Activated T-cell treated with anti-CD3 and anti-CD28 coated beads for 24 hours (primary cell): ENCODE data around the gene PFDN2.
"Not testable (repeated sequence)": the region's sequence is repeated elsewhere in the genome, so short reads cannot be mapped to it uniquely, and the experiment has no call there.

Experiments
- DNase-seq: peaks from one replicate; pipeline ENCODE4 v3.0.0-alpha.2; 2020; ENCODE audit warnings: low read depth

PFDN2 gene

GRCh38 chr1:161080441-161081405, 37.1 kb downstream of the PFDN2 start:
- DNase-seq = no peak

DNA sequence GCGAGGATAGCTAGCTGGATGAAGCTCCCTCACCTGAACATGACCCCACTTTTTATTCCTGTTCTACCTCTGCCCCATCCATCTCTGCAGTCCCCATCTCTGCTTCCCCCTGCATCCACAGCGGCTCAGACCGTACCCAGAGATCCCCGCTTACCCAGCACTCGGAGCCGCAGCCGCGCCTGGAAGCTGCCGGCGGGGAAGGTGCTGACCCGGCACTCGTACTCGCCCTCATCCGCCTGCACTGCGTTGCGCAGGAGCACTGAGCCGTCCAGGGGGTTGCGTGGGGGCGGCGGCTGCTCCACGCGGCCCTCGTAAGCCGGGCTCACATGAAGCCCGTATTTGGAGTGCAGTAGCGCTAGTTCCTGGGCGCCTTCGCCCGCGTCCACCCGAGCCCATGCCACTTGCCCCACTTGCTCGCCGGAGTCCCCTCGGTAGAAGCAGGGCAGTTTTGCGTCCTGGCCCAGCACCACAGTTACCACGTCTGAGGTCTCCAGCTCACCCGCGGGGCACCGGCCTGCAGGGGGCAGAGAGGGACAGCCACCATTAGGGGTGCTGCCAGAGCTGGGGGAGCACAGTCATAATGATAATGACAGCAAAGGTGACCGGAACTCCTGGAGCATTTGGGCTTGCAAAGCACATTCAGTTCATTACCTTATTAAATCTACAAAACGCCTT, 38.3 kb downstream of the PFDN2 start:
- DNase-seq = no peak

DNA sequence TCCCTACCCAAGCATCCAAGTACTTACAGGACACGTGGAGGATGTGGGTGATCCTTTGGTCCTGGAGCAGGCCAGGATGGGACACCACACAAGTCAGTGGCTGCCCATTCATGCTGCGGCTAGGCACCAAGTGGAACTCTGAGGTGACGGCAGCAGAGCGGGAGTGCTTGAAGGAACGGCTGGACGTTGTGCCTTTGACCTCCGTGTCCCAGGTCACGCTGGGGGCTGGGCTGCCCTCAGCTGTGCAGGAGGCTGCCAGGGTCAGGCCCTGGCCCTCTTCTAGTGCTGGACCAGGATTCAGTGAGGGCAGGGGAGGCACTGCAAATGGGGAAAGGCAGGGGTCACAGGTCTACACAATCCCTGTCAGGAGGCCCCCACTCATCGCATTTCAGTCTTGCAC, 40.4 kb downstream of the PFDN2 start:
- DNase-seq = no peak

DNA sequence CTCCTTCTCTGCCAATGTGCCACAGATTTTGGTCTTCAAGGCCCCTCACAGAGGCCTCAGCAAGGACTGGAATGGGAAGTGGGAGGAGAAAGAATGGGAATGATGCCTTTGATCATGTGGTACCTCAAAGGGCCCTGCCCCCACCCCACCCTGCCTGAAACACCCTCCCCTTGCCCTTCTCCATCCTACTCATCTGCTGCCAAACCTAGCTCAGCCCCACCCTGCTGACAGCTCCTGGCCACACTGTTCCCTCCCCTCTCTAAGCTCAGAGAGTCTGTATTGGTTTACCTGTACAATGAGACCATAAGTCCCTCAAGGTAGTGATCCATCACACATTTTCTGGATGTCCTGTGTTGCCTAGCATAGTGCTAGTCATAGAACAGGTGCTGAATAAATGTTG, 41.4 kb downstream of the PFDN2 start:
- no peak for DNase-seq

DNA sequence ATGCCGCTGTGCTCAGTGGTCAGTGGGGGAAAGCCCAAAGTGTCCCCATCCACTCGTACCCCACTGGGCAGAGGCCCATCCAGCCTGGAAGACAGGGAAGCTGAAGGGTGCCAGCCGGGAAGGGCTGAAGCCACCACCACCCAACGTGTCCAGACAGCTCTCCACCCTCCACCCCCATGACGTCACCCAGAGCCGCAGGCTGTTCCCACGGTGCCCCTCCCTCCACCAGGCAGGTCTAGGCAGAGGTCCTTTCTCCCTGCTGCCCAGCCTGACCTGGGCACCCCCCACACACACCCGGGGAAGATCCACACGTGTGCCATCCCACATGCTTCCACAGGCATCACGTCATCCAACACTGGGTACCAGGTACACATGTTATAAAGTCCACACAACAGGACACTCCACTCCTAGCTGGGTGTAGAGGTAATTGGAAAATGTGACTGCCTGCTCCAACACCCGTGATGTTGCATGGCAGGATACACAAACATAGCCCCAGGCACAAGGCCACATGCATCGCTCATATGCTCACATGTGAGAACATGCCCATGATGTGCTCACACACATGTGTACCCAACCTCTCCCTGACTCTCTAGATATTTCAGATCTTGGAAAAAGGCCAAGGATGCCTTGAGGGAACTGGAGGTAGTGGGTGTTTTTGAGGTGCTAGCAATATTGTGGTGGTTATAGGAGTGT, 43.0 kb downstream of the PFDN2 start:
- no peak for DNase-seq

DNA sequence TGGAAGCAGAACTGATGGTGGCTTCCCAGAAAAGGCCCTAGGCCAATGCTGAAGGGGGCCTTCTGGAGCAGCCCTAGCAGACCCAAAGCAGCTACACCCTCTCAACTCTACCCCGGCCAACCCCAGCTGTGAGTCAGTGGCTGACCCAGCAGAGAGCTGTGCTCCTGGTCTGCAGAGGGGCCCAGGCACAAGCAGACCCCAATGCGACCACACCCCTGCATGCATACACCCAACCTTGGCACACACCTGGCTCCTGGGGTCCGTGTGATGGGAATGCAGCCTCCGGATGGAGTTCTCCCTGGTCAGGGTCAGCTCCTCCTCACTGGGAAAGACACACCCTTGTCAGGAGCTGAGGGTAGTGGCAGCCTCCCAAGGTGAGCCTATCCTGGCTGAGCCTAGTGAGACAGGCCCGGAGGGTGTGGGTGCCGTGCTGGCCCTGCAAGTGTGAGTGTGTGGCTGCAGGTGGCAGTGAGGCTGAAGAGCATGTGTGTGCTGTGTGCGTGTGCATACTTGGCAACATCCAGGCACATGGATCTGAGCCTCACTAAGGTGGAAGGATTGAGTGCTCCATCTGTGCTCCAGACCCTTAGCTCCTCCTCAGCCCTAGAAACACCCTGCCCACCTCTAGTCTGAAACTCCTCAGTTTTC, 44.2 kb downstream of the PFDN2 start:
- DNase-seq = no peak

DNA sequence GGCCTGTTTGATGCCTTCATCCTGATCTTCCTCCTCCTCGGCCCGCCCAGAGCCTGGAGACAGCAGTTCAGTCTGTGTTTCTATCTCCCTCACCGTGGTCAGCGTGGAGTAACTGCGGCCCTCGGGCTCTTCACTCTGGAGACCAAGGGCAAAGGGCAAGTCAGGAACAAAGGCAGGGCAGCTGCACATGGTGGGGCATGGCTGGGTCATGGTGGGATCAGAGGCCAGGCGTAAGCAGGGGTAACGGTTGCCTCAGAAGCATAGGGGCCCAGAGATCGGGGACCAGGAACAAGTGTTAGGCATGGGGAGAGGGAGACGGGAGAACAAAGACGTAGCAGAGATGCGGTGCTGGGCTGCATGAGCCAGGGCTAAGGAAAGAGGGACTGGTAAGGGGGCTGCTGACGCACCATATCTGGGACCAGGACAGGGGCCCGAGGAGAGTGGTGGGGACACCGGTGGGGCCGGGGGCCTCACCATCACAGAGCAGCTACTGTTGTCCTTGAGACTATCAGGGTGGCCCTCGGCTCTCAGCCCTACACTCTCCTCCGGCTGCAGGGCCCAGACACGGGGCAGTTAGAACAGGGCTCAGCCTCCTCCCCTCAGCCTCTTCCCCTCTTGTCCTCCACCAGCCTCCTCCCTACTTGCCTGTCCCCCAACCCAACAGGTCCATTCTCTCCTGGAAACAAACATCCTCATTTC, 44.9 kb downstream of the PFDN2 start:
- no peak for DNase-seq

GRCh38 chr1:161071886-161072371, 45.9 kb downstream of the PFDN2 start:
- peak; percentile 24 for DNase-seq

DNA sequence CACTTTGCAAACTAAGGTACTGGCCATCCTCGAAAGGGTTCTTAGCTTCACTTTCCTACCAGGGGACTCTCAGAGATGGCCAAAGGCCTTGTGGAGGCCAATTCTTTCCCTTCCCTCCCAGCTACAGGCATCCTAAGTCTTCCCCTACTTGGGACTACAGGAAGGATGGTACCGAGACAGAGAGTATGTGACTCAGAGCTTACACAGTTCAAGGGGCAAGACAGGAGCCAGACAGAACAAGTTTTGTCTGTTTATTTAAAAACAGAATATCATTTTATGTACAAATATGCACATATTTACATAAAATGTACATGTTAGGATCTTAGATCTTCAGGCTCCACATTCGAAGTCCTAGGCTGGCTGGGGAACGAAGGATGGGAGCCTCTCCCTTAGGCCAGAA, 47.1 kb downstream of the PFDN2 start:
- no peak for DNase-seq

DNA sequence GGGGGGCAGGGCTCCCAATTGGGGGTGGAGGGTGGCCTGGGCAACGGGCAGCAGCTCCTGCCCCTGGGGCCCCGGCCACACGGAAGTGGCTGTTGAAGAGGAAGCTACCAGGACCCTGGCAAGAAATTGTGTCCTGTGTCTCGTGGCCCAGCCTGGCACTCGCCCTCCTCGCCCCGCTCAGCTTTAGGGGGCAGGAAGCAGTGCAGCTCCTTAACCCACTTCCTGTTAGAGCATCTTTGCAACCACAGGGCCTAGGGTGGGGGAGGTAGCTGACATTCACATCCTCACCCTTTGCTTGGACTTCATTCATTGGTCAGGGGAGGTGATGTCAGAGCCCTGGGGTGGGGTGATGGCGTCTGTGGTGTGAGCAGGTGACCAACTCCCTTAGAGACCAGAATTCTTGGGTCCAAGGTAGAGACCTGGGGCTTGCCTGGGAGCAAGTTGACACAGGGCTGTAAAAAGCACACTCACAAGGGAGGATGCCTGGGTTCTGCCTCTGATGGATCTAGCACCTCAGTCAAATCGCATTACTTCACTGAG, 48.0 kb downstream of the PFDN2 start, which contains the start of gene ARHGAP30:
TSS of gene ARHGAP30 (minus strand) at position 161 of the 540 bp plus-strand sequence. CDS start 267 bp downstream, outside the sequence.
- peak; percentile 74 for DNase-seq

DNA sequence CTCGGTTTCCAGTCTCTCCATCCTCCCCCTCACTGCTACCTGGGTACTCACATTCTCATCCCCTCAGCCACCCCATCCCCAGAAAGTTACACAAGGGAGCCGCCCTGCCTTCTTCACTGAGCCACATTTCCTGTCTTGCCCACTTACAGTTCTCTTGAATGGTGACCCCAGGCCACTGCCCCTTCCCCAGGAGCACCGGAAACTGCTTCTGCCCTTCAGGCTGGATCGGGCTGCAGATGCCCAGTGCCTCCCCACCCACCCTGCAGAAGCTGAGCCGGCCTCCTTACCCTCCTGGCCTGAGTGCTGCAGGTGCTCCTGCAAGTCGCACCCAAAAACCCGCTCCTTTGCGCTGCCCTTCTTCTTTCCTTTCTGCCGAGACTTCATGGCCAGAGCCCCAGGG, 48.6 kb downstream of the PFDN2 start:
- peak; percentile 11 for DNase-seq

DNA sequence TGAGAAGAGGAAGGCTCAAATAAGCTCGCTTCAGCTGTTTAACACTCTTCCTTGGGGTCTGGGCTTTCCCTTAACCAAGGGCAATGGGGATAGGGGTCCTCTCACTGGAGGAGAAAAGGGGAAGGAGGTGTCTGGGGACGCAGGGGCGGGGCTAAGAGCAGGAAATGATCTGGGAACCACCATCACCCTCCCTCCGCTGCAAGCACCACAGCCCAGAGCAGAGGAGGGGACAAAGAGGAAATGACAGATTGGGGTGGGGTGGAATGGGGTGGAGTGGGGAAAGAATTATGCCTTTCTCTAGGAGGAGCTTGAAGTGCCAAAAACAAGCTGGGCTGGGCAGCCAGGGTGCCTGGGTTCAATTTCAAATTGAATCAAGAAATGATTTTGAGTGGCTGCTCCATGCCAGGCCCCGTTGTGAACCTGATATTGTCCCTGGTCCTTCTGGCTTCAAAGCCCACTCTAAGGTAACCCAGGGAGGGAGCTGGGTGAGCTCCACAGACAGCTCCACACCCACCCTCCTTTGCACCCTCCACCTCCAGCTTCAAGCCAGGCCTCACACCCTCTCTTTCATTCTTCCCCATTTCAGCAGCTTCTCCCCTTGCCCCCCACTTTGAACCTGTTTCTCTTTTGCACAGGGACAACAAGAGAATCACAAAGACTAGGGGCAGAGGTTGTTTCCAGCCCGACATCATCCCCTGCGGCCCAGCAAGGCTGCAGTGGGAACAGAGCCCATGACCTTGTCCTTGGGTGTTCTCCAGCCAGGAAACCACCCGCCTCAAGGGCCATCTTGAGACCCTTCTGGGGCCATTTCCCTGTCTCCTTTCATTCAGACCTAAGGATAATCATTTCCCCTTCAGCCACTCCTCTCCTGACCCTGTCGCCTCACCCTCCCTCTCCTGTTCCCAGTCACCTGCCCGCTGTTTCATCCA, 49.3 kb downstream of the PFDN2 start:
- DNase-seq = peak; percentile 72

- DNase-seq = no peak
These were observed 51.1 kb downstream of the PFDN2 start for GRCh38 chr1:161066694-161067093.

GRCh38 chr1:161065681-161066080, 52.2 kb downstream of the PFDN2 start:
- DNase-seq = not testable (repeated sequence)

- not testable (repeated sequence) for DNase-seq
These were observed 53.9 kb downstream of the PFDN2 start for GRCh38 chr1:161063936-161064335.

DNA sequence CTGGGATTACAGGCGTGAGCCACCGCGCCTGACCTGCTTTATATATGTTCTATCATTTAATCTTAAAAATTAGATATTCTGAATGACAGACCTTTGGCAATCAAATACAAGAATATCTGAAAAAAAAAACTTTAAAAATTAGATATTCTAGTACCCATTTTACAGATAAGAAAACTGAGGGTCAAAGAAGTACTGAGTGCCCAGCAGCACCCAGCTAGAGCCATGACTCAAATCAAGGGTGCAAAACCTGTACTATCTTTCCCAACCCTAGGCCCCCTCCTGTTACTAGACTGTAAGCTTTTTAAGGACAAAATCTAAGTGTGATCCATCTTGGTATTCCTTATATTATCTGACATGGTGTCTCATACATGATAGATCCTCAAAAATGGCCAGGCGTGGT, 56.4 kb downstream of the PFDN2 start:
- DNase-seq = no peak

DNA sequence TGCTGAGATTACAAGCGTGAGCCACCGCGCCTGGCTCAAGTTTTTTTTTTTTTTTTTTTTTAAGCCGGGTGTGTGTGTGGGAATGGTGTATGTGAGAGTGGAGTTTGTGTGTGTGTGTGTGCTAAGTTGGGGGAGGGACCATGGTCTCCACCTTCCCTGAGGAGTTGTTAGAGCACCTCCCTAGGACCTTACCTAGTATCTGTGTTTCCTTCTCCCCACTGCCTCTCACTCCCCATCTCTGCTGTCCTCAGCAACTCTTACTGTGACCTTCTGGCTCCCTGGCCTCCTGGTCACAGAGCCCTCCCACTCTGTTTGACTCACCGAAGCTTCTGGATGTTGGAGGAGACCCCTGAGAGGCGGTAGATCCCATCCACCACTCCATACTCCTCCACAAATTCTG, 58.5 kb downstream of the PFDN2 start:
- DNase-seq = no peak

DNA sequence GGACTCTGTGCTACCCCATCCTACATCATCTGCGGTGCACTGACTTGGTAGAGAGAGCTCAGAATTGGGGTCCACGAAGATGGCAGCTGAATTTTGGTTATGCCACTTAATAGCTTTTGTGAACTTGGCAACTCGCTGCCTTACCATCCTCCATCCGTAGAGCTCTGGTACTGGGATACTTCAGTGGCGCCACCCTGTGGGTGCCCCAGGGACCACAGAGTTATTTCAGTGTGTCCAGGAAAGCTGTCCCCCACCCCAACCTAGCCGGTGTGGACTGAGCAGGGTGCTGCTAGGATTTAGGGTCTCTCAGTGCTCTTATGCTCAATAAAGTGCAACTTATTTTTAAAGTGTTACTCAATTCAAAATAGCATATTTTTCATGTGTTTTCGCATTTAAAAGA, 63.0 kb downstream of the PFDN2 start:
- no peak for DNase-seq

DNA sequence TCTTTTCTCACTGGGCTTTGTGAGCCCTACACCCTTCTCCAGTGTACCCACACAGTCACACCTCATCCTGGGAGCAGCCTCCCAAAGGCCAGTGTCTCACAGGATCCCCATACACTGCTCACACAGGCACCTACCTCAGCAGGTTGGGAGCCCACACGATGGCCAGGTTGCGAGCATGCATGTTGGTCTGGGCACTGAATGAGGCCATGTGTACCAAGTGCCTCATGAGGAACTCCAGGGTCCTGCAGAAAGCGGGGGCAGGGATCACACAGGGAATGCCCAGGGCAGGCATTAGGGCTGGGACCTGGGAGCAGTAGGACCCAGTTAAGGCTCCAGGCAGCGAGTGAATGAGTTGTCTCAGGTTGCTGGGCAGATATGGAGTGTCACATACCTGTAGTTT, 63.6 kb downstream of the PFDN2 start:
- DNase-seq = no peak

DNA sequence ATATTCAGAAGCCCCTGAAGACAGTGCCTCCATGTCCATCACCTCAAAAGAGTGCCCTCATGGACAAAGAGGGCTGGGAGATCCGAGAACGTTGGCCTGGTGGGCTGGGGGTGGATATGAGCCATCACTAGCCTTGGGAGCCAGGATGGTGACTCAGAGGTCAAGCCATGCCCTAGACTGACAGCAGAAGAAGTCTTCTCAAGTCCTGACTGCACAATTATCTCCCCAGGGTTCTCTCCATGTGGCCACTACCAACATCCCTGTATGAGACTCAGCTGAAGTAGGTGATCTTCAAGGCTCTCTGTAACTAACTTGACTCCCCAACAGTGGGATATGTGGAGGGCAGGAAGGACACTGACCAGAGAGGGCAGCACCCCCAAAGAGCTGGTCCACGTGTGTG, 64.9 kb downstream of the PFDN2 start:
- no peak for DNase-seq
